Cerebellar cortex (tissue), 1 donor: Measurements from ENCODE around the gene CIT.

ENCODE experiments used
- DNase-seq: peaks from one replicate; pipeline ENCODE4 v3.0.0-alpha.2; 2015; ENCODE audit warnings: low spot score

The CIT gene

GRCh38 chr12:119696943-119697342 is 180.2 kb downstream of the CIT start:
- DNase-seq = no peak

GRCh38 chr12:119695034-119695433 is 182.1 kb downstream of the CIT start:
- no peak for DNase-seq

- DNase-seq = no peak
Measured at GRCh38 chr12:119694111-119694510, 183.0 kb downstream of the CIT start.

DNA sequence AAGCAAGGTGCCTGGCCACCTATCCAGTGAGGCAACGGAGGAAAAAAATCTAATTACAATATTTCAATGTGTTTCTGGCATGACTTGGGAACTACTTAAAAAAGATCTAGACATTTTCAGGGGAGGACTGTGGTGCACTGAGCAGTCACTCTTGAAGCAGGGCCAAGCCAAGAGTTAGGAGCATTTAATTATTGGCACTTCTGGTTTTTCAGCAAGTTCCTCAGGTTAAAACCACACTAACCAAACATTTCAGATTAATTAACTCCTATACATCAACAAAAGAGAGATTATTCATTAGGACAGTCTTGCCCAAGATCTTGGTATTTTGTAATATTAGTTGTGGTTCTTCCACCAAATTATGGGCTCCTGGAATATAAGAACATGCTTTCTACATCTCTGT is 183.6 kb downstream of the CIT start:
- no peak for DNase-seq

DNA sequence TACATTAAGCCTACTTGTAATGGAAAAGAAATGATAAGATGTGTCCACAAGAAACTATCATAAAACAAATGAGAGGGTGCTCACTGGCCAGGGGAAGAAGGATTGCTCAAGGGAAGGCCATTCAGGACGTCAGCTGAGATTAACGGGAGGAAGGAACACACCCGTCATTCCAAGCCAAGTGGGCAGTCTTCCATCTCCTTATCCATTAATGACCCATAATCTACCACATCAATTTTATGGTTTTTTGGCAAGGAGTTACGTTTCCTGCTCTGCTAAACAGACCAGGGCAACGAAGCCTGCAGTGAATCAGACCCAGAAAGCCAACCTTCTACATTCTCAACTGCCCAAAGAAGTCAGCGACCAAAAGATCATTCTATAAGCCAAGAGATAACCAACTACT is 184.1 kb downstream of the CIT start:
- DNase-seq = peak; percentile 13

DNA sequence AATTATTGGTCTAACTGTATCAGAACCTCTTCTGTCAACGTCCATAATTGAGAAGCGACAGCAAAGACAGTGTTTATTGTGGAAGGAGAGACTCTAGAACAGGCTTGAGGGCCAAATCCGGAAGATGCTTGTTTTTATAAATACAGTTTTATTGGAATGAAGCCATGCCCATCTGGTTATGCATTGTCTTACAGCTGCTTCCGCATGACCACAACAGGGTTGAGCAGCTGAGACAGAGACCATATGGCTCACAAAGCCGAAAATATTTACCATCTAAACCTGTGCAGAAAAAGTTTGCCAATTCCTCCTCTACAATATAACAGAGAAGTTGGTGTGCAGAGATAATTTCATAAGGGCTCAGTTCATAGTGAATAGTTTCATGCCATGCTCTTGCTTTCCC is 184.7 kb downstream of the CIT start:
- no peak for DNase-seq

GRCh38 chr12:119691202-119691810 is 185.8 kb downstream of the CIT start:
- no peak for DNase-seq

DNA sequence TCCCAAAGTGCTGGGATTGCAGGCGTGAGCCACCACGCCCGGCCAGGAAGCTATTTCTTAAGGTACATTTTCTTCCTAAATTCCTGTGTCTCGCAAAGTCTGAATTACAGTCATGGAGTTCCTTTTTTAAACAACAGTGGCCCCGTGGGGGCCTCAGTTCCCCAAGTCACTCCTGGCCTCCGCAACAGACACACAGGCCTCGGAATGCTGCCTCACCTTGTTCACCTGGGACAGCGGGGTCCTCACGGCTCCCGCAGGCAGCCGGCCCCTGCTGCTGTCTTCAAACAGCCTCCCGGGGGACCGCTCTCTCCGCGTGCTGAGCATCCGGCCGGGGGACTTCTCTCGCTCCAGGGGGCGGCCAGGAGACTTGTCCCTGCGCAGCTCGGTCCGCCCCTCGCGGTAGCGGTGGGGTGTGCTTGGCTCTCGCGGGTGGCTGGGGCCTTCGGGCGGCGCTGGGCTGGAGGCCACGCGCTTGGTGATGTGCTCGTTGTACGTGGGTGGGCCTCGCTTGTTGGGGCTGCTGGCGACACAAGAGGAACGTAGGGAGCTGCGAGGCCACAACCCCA is 187.1 kb downstream of the CIT start:
- DNase-seq = no peak

DNA sequence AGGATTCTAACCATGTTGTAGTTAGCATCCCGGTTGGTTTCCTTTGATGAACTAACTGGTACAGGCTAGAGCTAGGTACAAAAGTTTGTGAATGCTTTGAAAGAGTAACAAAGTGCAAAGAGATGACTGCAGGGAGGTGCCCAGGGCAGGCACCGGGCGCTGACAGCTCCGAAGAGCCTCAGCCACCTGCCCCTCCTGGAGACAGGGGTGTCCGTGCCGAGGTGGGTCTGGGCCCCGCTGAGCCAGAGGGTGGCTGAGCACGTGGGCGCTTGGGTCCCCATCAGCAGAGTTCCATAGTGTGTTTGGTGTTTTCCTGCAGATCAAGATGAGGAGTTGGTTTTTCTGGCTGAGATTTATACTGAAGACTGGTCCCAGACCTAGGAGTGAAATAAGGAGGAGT is 189.2 kb downstream of the CIT start:
- no peak for DNase-seq

- no peak for DNase-seq
Measured at GRCh38 chr12:119687406-119687805, 189.7 kb downstream of the CIT start.

- DNase-seq = no peak
Measured at GRCh38 chr12:119686776-119687175, 190.3 kb downstream of the CIT start.

DNA sequence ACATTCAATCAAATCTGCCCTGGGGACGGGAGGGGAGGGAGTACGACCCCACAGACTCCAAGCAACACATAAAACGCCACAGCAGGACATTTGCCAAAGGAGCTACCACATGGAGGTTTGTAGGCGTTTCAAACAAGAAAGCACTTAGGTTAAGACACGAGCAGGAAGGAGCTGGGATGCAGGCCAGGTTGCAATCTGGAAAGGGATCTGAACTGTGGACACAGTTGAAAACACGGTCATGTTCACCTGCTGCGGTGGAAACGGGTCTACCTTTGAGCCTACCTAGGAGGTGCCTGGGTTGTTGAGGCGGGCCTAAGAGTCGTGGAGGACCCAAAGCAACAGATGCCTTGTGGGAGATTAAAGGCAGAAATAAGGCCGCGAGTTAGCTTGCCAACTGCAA is 190.8 kb downstream of the CIT start:
- no peak for DNase-seq

DNA sequence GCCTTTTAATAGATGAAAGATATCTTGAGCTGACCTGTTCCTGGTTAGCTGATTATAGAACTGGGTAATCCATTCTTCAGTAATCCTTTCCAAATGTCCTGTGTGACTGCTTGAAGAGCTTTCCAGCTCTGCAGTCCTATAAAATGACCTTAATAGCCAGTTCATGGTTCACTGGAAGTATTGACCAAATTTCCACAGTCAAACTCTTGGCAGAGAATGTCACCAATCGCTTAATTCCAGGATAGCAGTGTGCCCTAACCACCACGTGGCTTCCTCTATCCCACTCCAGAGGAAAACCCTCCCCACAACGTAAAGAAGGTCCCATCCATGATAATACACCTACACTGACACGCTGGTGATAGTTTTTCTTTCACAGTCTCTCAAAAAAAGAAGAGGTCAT is 191.7 kb downstream of the CIT start:
- DNase-seq = no peak

DNA sequence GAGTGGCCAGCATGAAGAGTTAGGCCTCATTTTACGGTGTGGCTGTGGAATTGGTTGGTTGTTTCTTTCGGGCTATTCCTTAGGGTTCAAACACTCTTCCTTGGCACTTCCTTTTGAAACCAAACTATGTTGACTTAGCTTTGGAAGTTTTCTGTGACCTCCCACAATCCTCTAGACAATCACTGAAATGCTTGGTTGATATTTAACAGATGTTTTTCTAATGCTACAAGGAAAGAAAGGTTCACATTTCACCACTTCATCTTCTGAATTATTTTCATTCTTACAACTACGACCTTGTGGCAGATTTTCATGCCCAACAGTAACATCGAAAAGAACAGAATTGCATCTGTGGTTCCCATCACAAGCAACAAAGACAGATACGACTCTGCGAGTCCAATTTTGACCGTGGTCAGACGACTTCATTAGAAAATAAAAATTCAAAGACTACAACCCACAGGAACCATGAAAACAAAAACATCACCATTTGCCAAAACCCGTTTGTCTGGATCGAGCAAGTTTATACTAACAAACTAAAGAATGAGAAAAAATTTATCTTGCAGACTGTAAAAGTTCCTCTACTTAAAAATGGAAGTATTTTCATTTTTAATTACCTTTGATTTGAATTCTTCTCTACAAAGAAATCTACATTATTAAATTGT is 192.3 kb downstream of the CIT start:
- DNase-seq = no peak

DNA sequence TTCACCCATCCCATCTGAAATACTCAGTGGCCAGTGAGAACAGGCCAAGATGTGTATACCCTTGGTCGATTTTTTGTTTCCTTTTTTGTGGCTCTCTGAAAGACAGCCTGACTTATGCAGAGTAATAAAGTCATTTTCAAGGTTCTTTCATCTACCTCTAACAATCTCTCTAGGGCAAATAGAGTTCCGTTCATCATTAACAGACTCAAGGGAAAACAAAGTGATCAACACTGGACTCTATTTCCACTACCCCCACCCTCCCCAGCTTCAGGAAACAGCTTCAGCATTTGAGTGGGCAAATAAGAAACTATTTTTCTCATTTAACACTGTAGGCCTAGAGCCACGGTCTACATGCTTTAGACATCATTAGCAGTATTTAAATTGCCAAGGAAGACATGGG is 193.3 kb downstream of the CIT start:
- DNase-seq = no peak

GRCh38 chr12:119683413-119683812 is 193.7 kb downstream of the CIT start:
- no peak for DNase-seq

- DNase-seq = no peak
Measured at GRCh38 chr12:119682639-119683252, 194.4 kb downstream of the CIT start.

- DNase-seq = peak; percentile 10
Measured at GRCh38 chr12:119681728-119682638, 195.1 kb downstream of the CIT start.

DNA sequence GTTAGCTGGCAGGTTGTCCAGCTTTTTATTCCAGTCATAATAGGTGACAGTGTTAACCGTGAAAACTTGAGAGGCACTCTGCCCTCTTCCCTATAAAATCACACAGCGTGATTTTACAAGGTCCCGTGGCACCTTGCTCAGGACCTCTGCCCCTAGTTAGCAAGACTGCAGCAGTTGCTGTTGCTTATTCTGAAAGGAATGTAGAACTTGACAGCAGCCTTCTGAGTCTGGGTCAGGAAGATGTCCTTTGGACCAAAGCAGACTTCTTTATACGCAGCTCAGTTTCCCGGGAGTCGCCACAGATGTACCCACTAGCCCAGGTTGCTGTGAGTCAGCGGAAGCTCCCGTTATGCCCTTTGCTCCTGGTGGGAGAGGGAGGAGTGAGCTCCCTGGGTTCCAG is 196.0 kb downstream of the CIT start:
- no peak for DNase-seq

DNA sequence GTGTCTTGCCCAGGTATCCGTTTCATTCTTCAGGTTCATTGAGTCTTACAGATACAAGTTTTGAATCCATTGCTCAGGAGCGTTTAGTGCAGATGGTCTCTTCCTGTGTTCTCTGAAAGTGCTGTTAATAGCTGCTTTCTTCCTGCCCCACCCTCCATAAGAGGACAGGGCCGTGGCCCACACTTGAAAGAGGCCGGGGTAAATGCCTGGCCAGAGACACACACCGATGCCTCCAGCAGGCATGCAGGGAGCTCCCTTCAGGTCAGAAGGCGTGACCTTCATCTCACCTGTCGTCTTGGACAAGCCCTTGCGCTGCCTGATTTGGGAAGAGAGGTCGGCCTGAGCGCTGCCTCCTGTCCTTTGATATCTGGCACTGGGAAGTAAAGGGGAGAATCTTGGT is 197.6 kb downstream of the CIT start:
- DNase-seq = no peak

GRCh38 chr12:119679081-119679480 is 198.0 kb downstream of the CIT start:
- DNase-seq = no peak

DNA sequence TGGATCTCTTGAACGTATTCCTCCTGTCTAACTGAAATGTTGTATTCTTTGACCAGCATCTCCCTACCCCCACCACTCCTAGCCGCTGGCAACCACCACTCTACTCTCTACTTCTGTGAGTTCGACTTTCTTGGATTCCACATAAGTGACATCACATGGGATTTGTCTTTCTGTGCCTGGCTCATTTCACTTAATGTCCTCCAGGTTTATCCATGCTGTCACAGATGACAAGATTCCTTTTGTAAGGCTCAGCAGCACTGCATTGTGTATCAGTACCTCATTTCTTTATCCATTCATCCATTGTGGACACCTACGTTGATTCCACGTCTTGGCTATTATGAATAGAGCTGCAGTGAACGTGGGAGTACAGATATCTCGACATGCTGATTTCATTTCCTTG is 198.7 kb downstream of the CIT start:
- no peak for DNase-seq
